AML-193 (cell line): Measurements from ENCODE around the gene TMEM30B.

Experiments used
- DNase-seq, 2 experiments: peaks; one replicate each; lab custom pipeline; 2025; lab: John Stamatoyannopoulos, UW

TMEM30B gene

GRCh38 chr14:61233436-61233956 lies 47.6 kb downstream of the TMEM30B start:
- DNase-seq, result no peak

GRCh38 chr14:61231810-61232209 lies 49.3 kb downstream of the TMEM30B start:
- DNase-seq, result no peak

- no peak for DNase-seq
Measured at GRCh38 chr14:61229981-61230380, 51.2 kb downstream of the TMEM30B start.

- no peak for DNase-seq
Measured at GRCh38 chr14:61229475-61229888, 51.7 kb downstream of the TMEM30B start.

GRCh38 chr14:61227884-61228591 lies 53.1 kb downstream of the TMEM30B start:
- DNase-seq, result no peak
